DND-41 (cell line): Measurements from ENCODE around the gene LCN6.

ENCODE experiments used
- ATAC-seq: fragments of 200-7000 bp; cut with Tn5 transposase; 3 replicates; pipeline ENCODE4 v1.9.1; 2021; ENCODE audit warnings: low read depth; ENCODE audit not compliant: insufficient read depth
- DNase-seq: peaks from one replicate; pipeline ENCODE4 v3.0.0-alpha.2; 2020
- H2AFZ ChIP-seq: 2 replicates; pipeline ENCODE4 v1.6.0; 2012; ENCODE audit warnings: low read depth, low read length
- H3K27ac ChIP-seq: 2 replicates; pipeline ENCODE4 v1.5.1; 2012; ENCODE audit warnings: low read length, inconsistent platforms
- H3K27me3 ChIP-seq: fragments of 200-600 bp; sonication (generic); 2 replicates; pipeline ENCODE4 v1.6.0; 2012; ENCODE audit warnings: low read length, mild to moderate bottlenecking, inconsistent platforms; ENCODE audit not compliant: insufficient read depth, poor library complexity
- H3K36me3 ChIP-seq: 2 replicates; pipeline ENCODE4 v1.5.1; 2012; ENCODE audit warnings: low read length, inconsistent platforms; ENCODE audit not compliant: insufficient read depth
- H3K4me1 ChIP-seq: 2 replicates; pipeline ENCODE4 v1.5.1; 2012; ENCODE audit warnings: mild to moderate bottlenecking, low read length; ENCODE audit not compliant: insufficient read depth
- H3K4me2 ChIP-seq: 2 replicates; pipeline ENCODE4 v1.6.0; 2012; ENCODE audit warnings: mild to moderate bottlenecking, moderate library complexity, low read length, inconsistent platforms; ENCODE audit not compliant: insufficient read depth
- H3K4me3 ChIP-seq, 2 experiments: fragments of 200-600 bp in 1 of 2; shearing (Covaris generic) in 1 of 2; 2 replicates each; pipeline ENCODE4 v1.5.1; 2012 to 2016; ENCODE audit warnings: inconsistent platforms in 2 of 2, low read length in 2 of 2, mild to moderate bottlenecking in 2 of 2, low read depth in 1 of 2, moderate library complexity in 1 of 2
- H3K79me2 ChIP-seq: 2 replicates; pipeline ENCODE4 v1.6.0; 2012; ENCODE audit warnings: low read length, inconsistent platforms; ENCODE audit not compliant: insufficient read depth
- H3K9ac ChIP-seq: 2 replicates; pipeline ENCODE4 v1.6.0; 2012; ENCODE audit warnings: low read depth, mild to moderate bottlenecking, inconsistent platforms, low read length, moderate library complexity
- H3K9me3 ChIP-seq: 2 replicates; pipeline ENCODE4 v1.5.1; 2012; ENCODE audit warnings: low read length, moderate library complexity, mild to moderate bottlenecking, inconsistent platforms; ENCODE audit not compliant: insufficient read depth, severe bottlenecking
- H4K20me1 ChIP-seq: 2 replicates; pipeline ENCODE4 v1.6.0; 2012; ENCODE audit warnings: low read length; ENCODE audit not compliant: insufficient read depth
- EZH2 ChIP-seq: IDR thresholded peaks from 3 replicates; pipeline ENCODE4 v1.6.1; 2012; ENCODE audit warnings: borderline replicate concordance, low read depth, mild to moderate bottlenecking, moderate library complexity, low read length, inconsistent platforms; ENCODE audit not compliant: severe bottlenecking
- TF ChIP-seq, protein P1 (sequence below): IDR thresholded peaks from 2 replicates; pipeline ENCODE4 v1.5.1; 2012; ENCODE audit warnings: borderline replicate concordance, low read length, moderate library complexity, mild to moderate bottlenecking; ENCODE audit not compliant: poor library complexity, severe bottlenecking; ENCODE audit errors: extremely low read depth

Gene LCN6

GRCh38 chr9:136740971-136741882, 7.1 kb downstream of the LCN6 start:
- H3K27ac ChIP-seq, result no peak overlapping the region
- no peaks in the 10 kb centered on the region for H3K79me2 ChIP-seq
- H4K20me1 ChIP-seq, result no peaks in the 10 kb centered on the region; the same call in 1 of the 2 replicates
- no peak overlapping the region for H2AFZ ChIP-seq
- DNase-seq (no peak), ATAC-seq (no peak)
- no peak overlapping the region for H3K4me2 ChIP-seq
- peaks cover 4% of the 10 kb centered on the region; the same call in 1 of the 2 replicates for H3K4me1 ChIP-seq
- H3K4me3 ChIP-seq, result no peak overlapping the region
- H3K9ac ChIP-seq, result no peak overlapping the region
- no peaks in the 10 kb centered on the region for H3K9me3 ChIP-seq
- peaks cover 7% of the 10 kb centered on the region for H3K27me3 ChIP-seq
- TF ChIP-seq EZH2, result no peak
- TF ChIP-seq, protein P1, sequence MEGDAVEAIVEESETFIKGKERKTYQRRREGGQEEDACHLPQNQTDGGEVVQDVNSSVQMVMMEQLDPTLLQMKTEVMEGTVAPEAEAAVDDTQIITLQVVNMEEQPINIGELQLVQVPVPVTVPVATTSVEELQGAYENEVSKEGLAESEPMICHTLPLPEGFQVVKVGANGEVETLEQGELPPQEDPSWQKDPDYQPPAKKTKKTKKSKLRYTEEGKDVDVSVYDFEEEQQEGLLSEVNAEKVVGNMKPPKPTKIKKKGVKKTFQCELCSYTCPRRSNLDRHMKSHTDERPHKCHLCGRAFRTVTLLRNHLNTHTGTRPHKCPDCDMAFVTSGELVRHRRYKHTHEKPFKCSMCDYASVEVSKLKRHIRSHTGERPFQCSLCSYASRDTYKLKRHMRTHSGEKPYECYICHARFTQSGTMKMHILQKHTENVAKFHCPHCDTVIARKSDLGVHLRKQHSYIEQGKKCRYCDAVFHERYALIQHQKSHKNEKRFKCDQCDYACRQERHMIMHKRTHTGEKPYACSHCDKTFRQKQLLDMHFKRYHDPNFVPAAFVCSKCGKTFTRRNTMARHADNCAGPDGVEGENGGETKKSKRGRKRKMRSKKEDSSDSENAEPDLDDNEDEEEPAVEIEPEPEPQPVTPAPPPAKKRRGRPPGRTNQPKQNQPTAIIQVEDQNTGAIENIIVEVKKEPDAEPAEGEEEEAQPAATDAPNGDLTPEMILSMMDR, result no peak
- no peaks in the 10 kb centered on the region for H3K36me3 ChIP-seq

- Histone ChIP-seq H3K4me2 (no peak overlapping the region), H3K27me3 (peaks cover 7% of the 10 kb centered on the region), H4K20me1 (no peaks in the 10 kb centered on the region; the same call in 1 of the 2 replicates), H3K9me3 (no peaks in the 10 kb centered on the region), H3K36me3 (no peaks in the 10 kb centered on the region), H3K79me2 (no peaks in the 10 kb centered on the region), H2AFZ (no peak overlapping the region), H3K4me1 (peaks cover 4% of the 10 kb centered on the region; the same call in 1 of the 2 replicates), H3K4me3 (no peak overlapping the region), H3K9ac (no peak overlapping the region), H3K27ac (no peak overlapping the region)
- TF ChIP-seq, protein P1, result no peak
- ATAC-seq (no peak), DNase-seq (no peak)
These were observed 7.8 kb downstream of the LCN6 start for GRCh38 chr9:136740491-136740890.

- H3K4me3 ChIP-seq, result no peak overlapping the region
- TF ChIP-seq, protein P1, result no peak
- no peak for TF ChIP-seq EZH2
- H3K27ac ChIP-seq, result no peak overlapping the region
- no peaks in the 10 kb centered on the region for H3K36me3 ChIP-seq
- H4K20me1 ChIP-seq, result no peaks in the 10 kb centered on the region; the same call in 1 of the 2 replicates
- H3K9me3 ChIP-seq, result no peaks in the 10 kb centered on the region
- no peak overlapping the region for H2AFZ ChIP-seq
- no peaks in the 10 kb centered on the region for H3K79me2 ChIP-seq
- no peak overlapping the region for H3K4me2 ChIP-seq
- H3K9ac ChIP-seq, result no peak overlapping the region
- ATAC-seq, result no peak
- H3K27me3 ChIP-seq, result peaks cover 7% of the 10 kb centered on the region
- peaks cover 4% of the 10 kb centered on the region; the same call in 1 of the 2 replicates for H3K4me1 ChIP-seq
- DNase-seq, result no peak
These were observed 8.3 kb downstream of the LCN6 start for GRCh38 chr9:136740069-136740468.
